SU-DHL-6 (cell line): ENCODE measurements around the gene ACVRL1.

Experiments
- H2AFZ ChIP-seq: fragments of 200-600 bp; sonication (generic); 2 replicates; pipeline ENCODE4 v1.6.1; 2014; ENCODE audit warnings: low read depth, mild to moderate bottlenecking, moderate library complexity, mixed read lengths, antibody characterized with exemption, low read length; ENCODE audit not compliant: severe bottlenecking
- H3F3A ChIP-seq: fragments of 200-600 bp; shearing (Covaris generic); 2 replicates; pipeline ENCODE4 v1.6.0; 2016; ENCODE audit warnings: antibody characterized with exemption, mild to moderate bottlenecking; ENCODE audit not compliant: insufficient read depth
- H3K27ac ChIP-seq: fragments of 200-600 bp; sonication (generic); 2 replicates; pipeline ENCODE4 v1.5.1; 2016; ENCODE audit warnings: low read depth, mild to moderate bottlenecking, low read length, moderate library complexity, mixed read lengths
- H3K27me3 ChIP-seq: fragments of 200-600 bp; sonication (generic), shearing (Covaris generic); 2 replicates; pipeline ENCODE4 v1.6.0; 2014; ENCODE audit warnings: mild to moderate bottlenecking, low read length
- H3K36me3 ChIP-seq: fragments of 200-600 bp; sonication (generic); 2 replicates; pipeline ENCODE4 v1.6.1; 2014; ENCODE audit warnings: mild to moderate bottlenecking, low read length, mixed read lengths
- H3K4me2 ChIP-seq: fragments of 300-600, 200-600 bp; shearing (Covaris generic), sonication (generic); 2 replicates; pipeline ENCODE4 v1.6.0; 2014; ENCODE audit warnings: low read length, low read depth, mild to moderate bottlenecking; ENCODE audit not compliant: poor library complexity, severe bottlenecking
- H3K4me3 ChIP-seq: fragments of 200-600 bp; sonication (generic); 2 replicates; pipeline ENCODE4 v1.5.1; 2014; ENCODE audit warnings: antibody characterized with exemption, low read length, mild to moderate bottlenecking, mixed read lengths; ENCODE audit not compliant: insufficient read depth, poor library complexity, severe bottlenecking
- H3K79me2 ChIP-seq: fragments of 200-600 bp; sonication (generic); 2 replicates; pipeline ENCODE4 v1.6.1; 2014; ENCODE audit warnings: mild to moderate bottlenecking, low read length, moderate library complexity; ENCODE audit not compliant: insufficient read depth
- H3K9ac ChIP-seq: fragments of 200-600 bp; sonication (generic); 2 replicates; pipeline ENCODE4 v1.7.0; 2014; ENCODE audit warnings: mild to moderate bottlenecking, low read length
- H3K9me2 ChIP-seq: fragments of 200-600 bp; sonication (generic); replicated peaks from 2 replicates; pipeline ENCODE4 v1.6.1; 2014; ENCODE audit warnings: low read length; ENCODE audit not compliant: insufficient read depth
- H3K9me3 ChIP-seq: fragments of 200-600 bp; sonication (generic); 2 replicates; pipeline ENCODE4 v1.6.1; 2014; ENCODE audit warnings: low read length, mixed read lengths; ENCODE audit not compliant: insufficient read depth
- H4K20me1 ChIP-seq: fragments of 200-600 bp; sonication (generic); 2 replicates; pipeline ENCODE4 v1.6.1; 2014; ENCODE audit warnings: low read depth, mild to moderate bottlenecking, antibody characterized with exemption, low read length, moderate library complexity, mixed read lengths
- CTCF ChIP-seq: fragments of 200-600 bp; sonication (generic); IDR thresholded peaks from one replicate; pipeline ENCODE4 v1.5.1; 2017; ENCODE audit warnings: antibody characterized with exemption, mild to moderate bottlenecking, low read length, moderate library complexity; ENCODE audit not compliant: insufficient read depth, poor library complexity, severe bottlenecking
- EZH2phosphoT487 ChIP-seq: fragments of 200-600 bp; sonication (generic), shearing (Covaris generic); conservative IDR thresholded peaks from 2 replicates; pipeline ENCODE4 v1.6.1; 2018; ENCODE audit warnings: mild to moderate bottlenecking, antibody characterized with exemption, low read length, moderate library complexity, mixed read lengths

The ACVRL1 gene

GRCh38 chr12:51865757-51866270 is 41.5 kb upstream of the ACVRL1 start:
- Histone ChIP-seq H3K4me3 (no peak overlapping the region), H3K4me2 (no peak overlapping the region), H4K20me1 (no peaks in the 10 kb centered on the region)

DNA sequence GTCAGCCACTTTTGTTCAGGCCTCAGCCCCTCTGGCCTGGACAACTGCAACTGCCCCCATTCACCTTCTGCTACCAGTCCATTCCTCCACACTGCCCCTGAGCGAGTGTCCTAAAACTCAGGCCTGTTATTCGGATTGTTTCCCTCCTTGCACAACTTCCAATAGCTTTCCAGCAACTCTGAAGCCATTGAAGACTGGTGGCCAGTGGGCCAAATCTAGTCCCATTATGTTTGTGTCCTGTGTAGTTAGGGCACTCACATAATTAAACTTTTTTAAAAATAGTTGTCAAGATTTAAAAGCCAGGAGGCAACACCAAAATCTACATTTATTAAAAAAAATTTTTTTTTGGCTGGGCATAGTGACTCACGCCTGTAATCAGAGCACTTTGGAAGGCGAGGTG is 41.0 kb upstream of the ACVRL1 start:
- H3K9ac ChIP-seq: no peak overlapping the region
- no peak overlapping the region for H3K4me2 ChIP-seq
- no peak overlapping the region for H3K4me3 ChIP-seq
- H3K79me2 ChIP-seq: no peaks in the 10 kb centered on the region
- TF ChIP-seq CTCF: no peak
- no peak for TF ChIP-seq EZH2phosphoT487
- no peak overlapping the region for H3K27ac ChIP-seq
- no peaks in the 10 kb centered on the region for H3K9me2 ChIP-seq
- no peaks in the 10 kb centered on the region for H3F3A ChIP-seq
- H3K36me3 ChIP-seq: no peaks in the 10 kb centered on the region
- H3K9me3 ChIP-seq: no peaks in the 10 kb centered on the region
- H3K27me3 ChIP-seq: no peaks in the 10 kb centered on the region
- H2AFZ ChIP-seq: no peak overlapping the region
- H4K20me1 ChIP-seq: no peaks in the 10 kb centered on the region

More at GRCh38 chr12:51865757-51866270, 41.5 kb upstream of the ACVRL1 start:
- H3K9me3 ChIP-seq: no peaks in the 10 kb centered on the region
- H3F3A ChIP-seq: no peaks in the 10 kb centered on the region
- no peaks in the 10 kb centered on the region for H3K9me2 ChIP-seq
- TF ChIP-seq CTCF (no peak), EZH2phosphoT487 (no peak)
- H3K27me3 ChIP-seq: no peaks in the 10 kb centered on the region
- H3K36me3 ChIP-seq: no peaks in the 10 kb centered on the region
- H3K79me2 ChIP-seq: no peaks in the 10 kb centered on the region
- H2AFZ ChIP-seq: no peak overlapping the region
- no peak overlapping the region for H3K9ac ChIP-seq
- H3K27ac ChIP-seq: no peak overlapping the region

DNA sequence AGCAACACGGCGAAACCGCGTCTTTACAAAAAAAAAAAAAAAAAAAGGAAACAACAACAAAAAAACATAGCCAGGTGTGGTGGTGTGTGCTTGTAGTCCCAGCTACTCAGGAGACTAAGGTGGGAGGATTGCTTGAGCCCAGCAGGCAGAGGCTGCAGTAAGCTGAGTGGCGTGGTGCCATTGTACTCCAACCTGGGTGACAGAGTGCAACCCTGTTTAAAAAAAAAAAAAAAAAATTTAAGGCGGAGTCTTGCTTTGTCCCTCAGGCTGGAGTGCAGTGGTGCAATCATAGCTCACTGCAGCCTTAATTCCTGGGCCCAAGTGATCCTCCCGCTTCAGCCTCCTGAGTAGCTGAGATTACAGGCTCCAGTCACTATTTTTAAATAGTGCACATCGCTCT is 40.5 kb upstream of the ACVRL1 start:
- H3K9me3 ChIP-seq: no peaks in the 10 kb centered on the region
- no peak for TF ChIP-seq EZH2phosphoT487
- TF ChIP-seq CTCF: no peak
- no peaks in the 10 kb centered on the region for H3K36me3 ChIP-seq
- no peak overlapping the region for H3K4me2 ChIP-seq
- H2AFZ ChIP-seq: no peak overlapping the region
- no peaks in the 10 kb centered on the region for H3K79me2 ChIP-seq
- no peaks in the 10 kb centered on the region for H3K27me3 ChIP-seq
- H3K27ac ChIP-seq: no peak overlapping the region
- H3K9ac ChIP-seq: no peak overlapping the region
- H3F3A ChIP-seq: no peaks in the 10 kb centered on the region
- H4K20me1 ChIP-seq: no peaks in the 10 kb centered on the region
- H3K9me2 ChIP-seq: no peaks in the 10 kb centered on the region
- no peak overlapping the region for H3K4me3 ChIP-seq

DNA sequence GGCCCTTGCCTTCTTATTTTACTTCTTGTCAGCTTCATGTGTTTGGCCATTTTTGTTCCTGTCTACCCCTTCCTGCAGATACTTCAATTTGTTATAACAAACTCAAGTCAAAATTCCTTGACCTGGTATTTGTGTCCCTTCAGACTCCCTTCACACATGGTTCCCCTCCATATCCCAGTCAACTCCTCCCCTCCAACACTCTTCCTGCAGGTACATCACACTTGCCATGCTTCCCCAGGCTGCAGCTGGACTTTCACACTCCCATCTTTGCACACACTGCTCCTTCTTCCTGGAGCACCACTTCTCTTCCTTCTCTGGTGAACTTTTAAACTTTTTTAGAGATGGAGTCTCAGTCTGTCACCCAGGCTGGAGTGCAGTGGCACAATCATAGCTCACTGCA is 39.9 kb upstream of the ACVRL1 start:
- Histone ChIP-seq H3K36me3 (no peaks in the 10 kb centered on the region), H3K9ac (no peak overlapping the region), H3K27me3 (no peaks in the 10 kb centered on the region), H3K9me2 (no peaks in the 10 kb centered on the region), H3K27ac (no peak overlapping the region), H2AFZ (no peak overlapping the region), H3K4me2 (no peak overlapping the region), H4K20me1 (no peaks in the 10 kb centered on the region), H3F3A (no peaks in the 10 kb centered on the region), H3K4me3 (no peak overlapping the region), H3K79me2 (no peaks in the 10 kb centered on the region), H3K9me3 (no peaks in the 10 kb centered on the region)
- no peak for TF ChIP-seq CTCF
- TF ChIP-seq EZH2phosphoT487: no peak
